H1 (cell line): ENCODE data around the gene CALR. TPM values are rescaled to one million over a fixed set of nuclear protein-coding genes. Genes with fewer than 3 reads are reported as not detected.

Experiments
- CTCF ChIA-PET: fragments of 300-600 bp; sonication (Branson Sonifier 250); formaldehyde crosslinking; loops from one replicate; lab custom pipeline; 2021; ENCODE audit not compliant: partially characterized antibody; lab: Charles Lee
- POLR2A ChIA-PET: fragments of 300-600 bp; sonication (Branson Sonifier 250); formaldehyde crosslinking; loops from one replicate; lab custom pipeline; 2021; ENCODE audit warnings: inconsistent platforms; ENCODE audit not compliant: partially characterized antibody; lab: Charles Lee
- DNase-seq, 2 experiments: peaks; one replicate each; pipeline versions ENCODE4 v3.0.0 to v3.0.0-alpha.2; 2010 to 2022; ENCODE audit warnings: low spot score in 2 of 2, low read depth in 1 of 2, mixed read lengths in 1 of 2
- FAIRE-seq: peaks from 2 replicates; lab custom pipeline; 2011; peaks lifted over from hg19 to GRCh38; lab: Jason Lieb, UNC
- H2AFZ ChIP-seq: 2 replicates; pipeline ENCODE4 v1.8.1; 2012; ENCODE audit warnings: low read length, inconsistent platforms
- H2AK5ac ChIP-seq: 2 replicates; pipeline ENCODE4 v1.6.1; 2013; ENCODE audit warnings: low read depth, low read length
- H2BK120ac ChIP-seq: replicated peaks from 2 replicates; pipeline ENCODE3; 2013; ENCODE audit warnings: low read depth, low read length, inconsistent platforms
- H2BK12ac ChIP-seq: 2 replicates; pipeline ENCODE4 v1.6.1; 2013; ENCODE audit warnings: low read depth, low read length
- H2BK15ac ChIP-seq: 2 replicates; pipeline ENCODE4 v1.6.1; 2013; ENCODE audit warnings: low read length
- H2BK20ac ChIP-seq: 2 replicates; pipeline ENCODE4 v1.6.1; 2013; ENCODE audit warnings: low read length
- H2BK5ac ChIP-seq: 2 replicates; pipeline ENCODE4 v1.6.1; 2013; ENCODE audit warnings: low read depth, low read length
- H3K14ac ChIP-seq: 2 replicates; pipeline ENCODE4 v1.6.1; 2013; ENCODE audit warnings: inconsistent platforms; ENCODE audit not compliant: insufficient read length
- H3K18ac ChIP-seq: 2 replicates; pipeline ENCODE4 v1.6.1; 2013; ENCODE audit warnings: low read length; ENCODE audit errors: extremely low read depth
- H3K23ac ChIP-seq: 2 replicates; pipeline ENCODE4 v1.6.1; 2013; ENCODE audit warnings: inconsistent platforms; ENCODE audit not compliant: insufficient read length
- H3K23me2 ChIP-seq: 2 replicates; pipeline ENCODE4 v1.6.1; 2013; ENCODE audit warnings: low read depth, low read length
- H3K27ac ChIP-seq: 2 replicates; pipeline ENCODE4 v1.6.1; 2011; ENCODE audit warnings: low read depth, low read length, inconsistent platforms
- H3K27me3 ChIP-seq, 4 experiments: replicated peaks in 1 of 4; 1 replicate in 1 of 4; 2 replicates in 3 of 4; pipeline versions ENCODE4 v1.6.1 to v1.8.1; 2011 to 2013; ENCODE audit warnings: low read length in 3 of 4, mild to moderate bottlenecking in 3 of 4, inconsistent platforms in 2 of 4, mixed read lengths in 2 of 4, moderate library complexity in 1 of 4; ENCODE audit not compliant: control insufficient read depth in 3 of 4, insufficient read depth in 3 of 4; ENCODE audit errors: extremely low read depth in 1 of 4
- H3K36me3 ChIP-seq, 4 experiments: 2 replicates each; pipeline versions ENCODE4 v1.6.1 to v1.8.1; 2011 to 2013; ENCODE audit warnings: mild to moderate bottlenecking in 4 of 4, low read length in 3 of 4, moderate library complexity in 2 of 4, control low read depth in 1 of 4, inconsistent platforms in 1 of 4; ENCODE audit not compliant: insufficient read depth in 4 of 4, control insufficient read depth in 2 of 4
- H3K4ac ChIP-seq: replicated peaks from 2 replicates; pipeline ENCODE3; 2013; ENCODE audit warnings: low read length, low read depth, mixed read lengths, inconsistent platforms; ENCODE audit not compliant: insufficient read length
- H3K4me1 ChIP-seq, 4 experiments: replicated peaks in 1 of 4; 1 replicate in 1 of 4; 2 replicates in 3 of 4; pipeline versions ENCODE4 v1.6.1 to v1.8.1; 2011 to 2013; ENCODE audit warnings: low read length in 3 of 4, inconsistent platforms in 2 of 4, mixed read lengths in 1 of 4; ENCODE audit not compliant: insufficient read depth in 4 of 4, control insufficient read depth in 3 of 4
- H3K4me2 ChIP-seq, 2 experiments: 2 replicates each; pipeline versions ENCODE4 v1.6.1 to v1.8.1; 2011 to 2013; ENCODE audit warnings: low read depth in 2 of 2, low read length in 2 of 2, control low read depth in 1 of 2, inconsistent platforms in 1 of 2, mild to moderate bottlenecking in 1 of 2; ENCODE audit not compliant: insufficient read depth in 1 of 2
- H3K4me3 ChIP-seq, 4 experiments: fragments of 200-600, 300-600 bp in 1 of 4; sonication (generic), shearing (Covaris generic), sonication (Bioruptor Twin) in 1 of 4; 2 replicates each; pipeline versions ENCODE4 v1.5.1 to v1.8.1; 2011 to 2016; ENCODE audit warnings: low read length in 4 of 4, low read depth in 3 of 4, control low read depth in 2 of 4, inconsistent platforms in 2 of 4, mild to moderate bottlenecking in 2 of 4, mixed read lengths in 1 of 4, moderate library complexity in 1 of 4; ENCODE audit not compliant: insufficient read depth in 2 of 4; ENCODE audit errors: extremely low read depth in 1 of 4
- H3K56ac ChIP-seq: replicated peaks from 2 replicates; pipeline ENCODE3; 2013; ENCODE audit warnings: low read depth, mild to moderate bottlenecking, mixed read lengths, low read length, inconsistent platforms; ENCODE audit not compliant: insufficient read length
- H3K79me1 ChIP-seq: 2 replicates; pipeline ENCODE4 v1.6.1; 2013; ENCODE audit warnings: low read depth, low read length, control low read depth
- H3K79me2 ChIP-seq, 2 experiments: 2 replicates each; pipeline versions ENCODE4 v1.6.1 to v1.8.1; 2012 to 2013; ENCODE audit warnings: low read length in 2 of 2, mild to moderate bottlenecking in 2 of 2, inconsistent platforms in 1 of 2; ENCODE audit not compliant: insufficient read depth in 2 of 2, control insufficient read depth in 1 of 2
- H3K9ac ChIP-seq, 4 experiments: replicated peaks in 1 of 4; 1 replicate in 1 of 4; 2 replicates in 3 of 4; pipeline versions ENCODE4 v1.6.1 to v1.8.1; 2011 to 2013; ENCODE audit warnings: low read depth in 3 of 4, low read length in 3 of 4, control low read depth in 2 of 4, mild to moderate bottlenecking in 2 of 4, moderate library complexity in 2 of 4, inconsistent platforms in 1 of 4; ENCODE audit errors: extremely low read depth in 1 of 4
- H3K9me3 ChIP-seq, 2 experiments: 2 replicates each; pipeline versions ENCODE4 v1.6.1 to v1.8.1; 2012 to 2013; ENCODE audit warnings: mild to moderate bottlenecking in 2 of 2, moderate library complexity in 2 of 2, control low read depth in 1 of 2, inconsistent platforms in 1 of 2, low read depth in 1 of 2, low read length in 1 of 2, mixed read lengths in 1 of 2; ENCODE audit not compliant: insufficient read depth in 2 of 2
- H4K20me1 ChIP-seq, 2 experiments: replicated peaks in 1 of 2; 2 replicates each; pipeline versions ENCODE3 to v1.8.1; 2011 to 2013; ENCODE audit warnings: inconsistent platforms in 2 of 2, low read length in 2 of 2, mild to moderate bottlenecking in 1 of 2; ENCODE audit not compliant: insufficient read depth in 2 of 2, control insufficient read depth in 1 of 2
- H4K5ac ChIP-seq: 2 replicates; pipeline ENCODE4 v1.6.1; 2013; ENCODE audit warnings: low read length, low read depth, mixed read lengths, inconsistent platforms; ENCODE audit not compliant: insufficient read length
- H4K8ac ChIP-seq: 2 replicates; pipeline ENCODE4 v1.8.0; 2013; ENCODE audit warnings: mild to moderate bottlenecking, moderate library complexity, low read length, inconsistent platforms; ENCODE audit not compliant: insufficient read depth; ENCODE audit errors: extremely low read depth
- H4K91ac ChIP-seq: replicated peaks from 2 replicates; pipeline ENCODE3; 2013; ENCODE audit warnings: low read length, mixed read lengths, inconsistent platforms; ENCODE audit not compliant: insufficient read length
- BACH1 ChIP-seq: IDR thresholded peaks from 2 replicates; pipeline ENCODE4 v1.6.1; 2012; ENCODE audit warnings: low read length, improper control_type of control experiment
- EGR1 ChIP-seq: IDR thresholded peaks from 2 replicates; pipeline ENCODE4 v1.6.1; 2011; ENCODE audit warnings: low read depth, low read length, borderline replicate concordance
- NANOG ChIP-seq: IDR thresholded peaks from 2 replicates; pipeline ENCODE4 v1.6.1; 2011; ENCODE audit warnings: low read length, low read depth, mild to moderate bottlenecking, inconsistent platforms; ENCODE audit not compliant: insufficient read depth, poor library complexity, severe bottlenecking
- SP1 ChIP-seq: IDR thresholded peaks from 2 replicates; pipeline ENCODE4 v1.6.1; 2011; ENCODE audit warnings: low read depth, low read length
- SP4 ChIP-seq: IDR thresholded peaks from 2 replicates; pipeline ENCODE4 v1.6.1; 2012; ENCODE audit warnings: low read length, inconsistent platforms
- TAF1 ChIP-seq: IDR thresholded peaks from 2 replicates; pipeline ENCODE4 v1.6.1; 2011; ENCODE audit warnings: mild to moderate bottlenecking, low read depth, low read length
- YY1 ChIP-seq: IDR thresholded peaks from 2 replicates; pipeline ENCODE4 v1.6.1; 2011; ENCODE audit warnings: low read depth, mild to moderate bottlenecking, low read length
- WGBS, 2 experiments: shearing (Covaris generic) in 1 of 2; methylation state at CpG; one replicate each; pipeline versions ENCODE4 v1.1.6 to v1.1.7; 2013 to 2015; ENCODE audit warnings: low lambda C conversion rate in 2 of 2, mixed read lengths in 2 of 2, inconsistent platforms in 1 of 2, low coverage in 1 of 2, missing lambda C conversion rate in 1 of 2; ENCODE audit not compliant: insufficient replicate concordance in 2 of 2, insufficient coverage in 1 of 2, insufficient read length in 1 of 2; ENCODE audit errors: extremely low coverage in 1 of 2, missing lambda C conversion rate in 1 of 2; 5-methylcytosine and 5-hydroxymethylcytosine counted together
- polyA plus RNA-seq, 7 experiments: library from polyadenylated mRNA; depleted of rRNA in 3 of 7; stranded (reverse) in 5 of 7; unstranded in 2 of 7; fragments of >200 nt in 5 of 7; fragments of 200-250 nt in 2 of 7; gene quantifications; 1 replicate in 5 of 7; 2 replicates in 1 of 7; 4 replicates in 1 of 7; pipeline versions ENCODE4 v1.2.1 to v1.2.3, GENCODE V29; 2011 to 2013; ENCODE audit warnings: missing spikeins in 2 of 7, mixed read lengths in 2 of 7
- total RNA-seq: library from RNA; stranded (reverse); fragmentation: NEBNext Ultra II Directional; extraction: Animal tissue kit (Norgen Biotek cat#: 25700); gene quantifications from 2 replicates; pipeline ENCODE4 v1.2.1, GENCODE V29; 2021
- TF ChIP-seq, protein P1 (sequence below): IDR thresholded peaks from 2 replicates; pipeline ENCODE4 v1.6.1; 2012; ENCODE audit warnings: inconsistent platforms
- TF ChIP-seq, protein P2 (sequence below): IDR thresholded peaks from 2 replicates; pipeline ENCODE4 v1.6.1; 2011; ENCODE audit warnings: low read depth, mild to moderate bottlenecking, low read length; ENCODE audit not compliant: insufficient read depth

CALR gene
- total and polyA plus RNA-seq, 2 of the 8 experiments (the other 6 are each of a cell fraction or from before 2014, with no cell fraction given), result 591 to 1,155 TPM

DNA sequence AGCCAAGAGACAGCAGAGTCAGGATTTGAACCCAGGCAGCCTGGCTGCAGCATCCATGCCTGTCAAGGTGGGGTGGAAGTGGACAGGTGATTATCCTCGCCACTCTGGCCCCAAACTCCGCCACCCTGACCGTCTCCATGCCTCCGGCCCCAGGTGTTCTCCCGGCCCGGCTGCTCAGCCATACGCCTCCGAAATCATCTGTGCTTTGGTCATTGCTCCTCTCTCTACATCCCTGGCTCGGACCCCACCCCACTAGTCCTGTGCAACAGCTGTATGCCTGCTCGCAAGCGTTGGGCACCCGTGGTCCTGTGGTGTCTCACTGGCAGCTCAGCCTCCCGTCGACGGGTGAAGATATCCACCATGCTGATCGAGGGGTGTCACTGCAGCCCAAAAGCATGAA, 34.8 kb downstream of the CALR start:
- H2AFZ ChIP-seq, result no peak overlapping the region
- H3K56ac ChIP-seq, result no peak overlapping the region
- H2BK5ac ChIP-seq, result no peak overlapping the region
- 92% methylated on average over 16 of the region's 16 CpGs; no CpG with 5 or more reads in 1 of the 2 experiments for WGBS, 2 experiments
- H2BK12ac ChIP-seq, result no peak overlapping the region
- H3K4ac ChIP-seq, result peak overlapping the region; percentile 78
- no peaks in the 10 kb centered on the region for H3K79me1 ChIP-seq
- H4K91ac ChIP-seq, result no peak overlapping the region
- no peak overlapping the region for H3K14ac ChIP-seq
- POLR2A ChIA-PET, result interaction anchor here (0.6 kb wide), 1 partner anchor 10 kb away, joined by 3 read pairs; no protein-coding TSS in a partner anchor
- no peak for FAIRE-seq
- CTCF ChIA-PET, result interaction anchor here (0.8 to 16.3 kb wide), 3 partner anchors 61 to 116 kb away, joined by 3 to 431 read pairs (median 4); no protein-coding TSS in a partner anchor
- no peaks in the 10 kb centered on the region for H3K27me3 ChIP-seq
- DNase-seq, result no peak
- 0 out of 2 replicates have a peak overlapping the region, but pooled peaks have one; percentile 0 for H2BK15ac ChIP-seq
- H4K5ac ChIP-seq, result no peak overlapping the region
- H3K23me2 ChIP-seq, result no peaks in the 10 kb centered on the region
- no peaks in the 10 kb centered on the region for H3K36me3 ChIP-seq
- H3K18ac ChIP-seq, result no peak overlapping the region
- H3K9ac ChIP-seq, result no peak overlapping the region; a peak in 1 of 7 replicates
- H3K23ac ChIP-seq, result no peak overlapping the region
- H3K4me1 ChIP-seq, result peaks cover 0 to 6% (median 0%) of the 10 kb centered on the region in 4 experiments; a peak in 2 of 7 replicates
- H2BK20ac ChIP-seq, result no peak overlapping the region
- no peak overlapping the region for H3K4me2 ChIP-seq
- no peaks in the 10 kb centered on the region for H3K79me2 ChIP-seq
- no peaks in the 10 kb centered on the region for H4K20me1 ChIP-seq
- no peak overlapping the region for H3K4me3 ChIP-seq
- no peak overlapping the region for H4K8ac ChIP-seq
- TF ChIP-seq, protein P1, sequence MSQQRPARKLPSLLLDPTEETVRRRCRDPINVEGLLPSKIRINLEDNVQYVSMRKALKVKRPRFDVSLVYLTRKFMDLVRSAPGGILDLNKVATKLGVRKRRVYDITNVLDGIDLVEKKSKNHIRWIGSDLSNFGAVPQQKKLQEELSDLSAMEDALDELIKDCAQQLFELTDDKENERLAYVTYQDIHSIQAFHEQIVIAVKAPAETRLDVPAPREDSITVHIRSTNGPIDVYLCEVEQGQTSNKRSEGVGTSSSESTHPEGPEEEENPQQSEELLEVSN, result no peak
- TF ChIP-seq BACH1, result no peak
- no peak for TF ChIP-seq YY1
- TF ChIP-seq EGR1, result no peak
- TF ChIP-seq TAF1, result no peak
- no peak for TF ChIP-seq SP4
- TF ChIP-seq SP1, result no peak
- TF ChIP-seq, protein P2, sequence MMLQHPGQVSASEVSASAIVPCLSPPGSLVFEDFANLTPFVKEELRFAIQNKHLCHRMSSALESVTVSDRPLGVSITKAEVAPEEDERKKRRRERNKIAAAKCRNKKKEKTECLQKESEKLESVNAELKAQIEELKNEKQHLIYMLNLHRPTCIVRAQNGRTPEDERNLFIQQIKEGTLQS, result no peak
- no peak for TF ChIP-seq NANOG
- H3K9me3 ChIP-seq, result no peaks in the 10 kb centered on the region
- H2BK120ac ChIP-seq, result no peak overlapping the region
- peak overlapping the region; percentile 86; the same call in 1 of the 2 replicates for H2AK5ac ChIP-seq
- H3K27ac ChIP-seq, result no peak overlapping the region; the same call in 1 of the 2 replicates
